GM21367 (cell line): Measurements from ENCODE around the gene FAM90A1.
"Not testable (repeated sequence)": the region's sequence is repeated elsewhere in the genome, so short reads cannot be mapped to it uniquely, and the experiment has no call there.

Experiments used
- ATAC-seq: cut with Tn5 transposase; IDR thresholded peaks from one replicate; pipeline ENCODE4 v1.9.1; 2021; ENCODE audit not compliant: unreplicated experiment

FAM90A1 gene, protein sequence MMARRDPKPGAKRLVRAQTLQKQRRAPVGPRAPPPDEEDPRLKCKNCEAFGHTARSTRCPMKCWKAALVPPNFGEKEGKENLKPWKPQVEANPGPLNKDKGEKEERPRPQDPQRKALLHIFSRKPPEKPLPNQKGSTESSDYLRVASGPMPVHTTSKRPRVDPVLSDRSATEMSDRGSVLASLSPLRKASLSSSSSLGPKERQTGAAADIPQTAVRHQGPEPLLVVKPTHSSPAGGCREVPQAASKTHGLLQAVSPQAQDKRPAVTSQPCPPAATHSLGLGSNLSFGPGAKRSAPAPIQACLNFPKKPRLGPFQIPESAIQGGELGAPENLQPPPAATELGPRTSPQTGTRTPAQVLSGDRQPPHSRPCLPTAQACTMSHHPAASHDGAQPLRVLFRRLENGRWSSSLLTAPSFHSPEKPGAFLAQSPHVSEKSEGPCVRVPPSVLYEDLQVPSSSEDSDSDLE

DNA sequence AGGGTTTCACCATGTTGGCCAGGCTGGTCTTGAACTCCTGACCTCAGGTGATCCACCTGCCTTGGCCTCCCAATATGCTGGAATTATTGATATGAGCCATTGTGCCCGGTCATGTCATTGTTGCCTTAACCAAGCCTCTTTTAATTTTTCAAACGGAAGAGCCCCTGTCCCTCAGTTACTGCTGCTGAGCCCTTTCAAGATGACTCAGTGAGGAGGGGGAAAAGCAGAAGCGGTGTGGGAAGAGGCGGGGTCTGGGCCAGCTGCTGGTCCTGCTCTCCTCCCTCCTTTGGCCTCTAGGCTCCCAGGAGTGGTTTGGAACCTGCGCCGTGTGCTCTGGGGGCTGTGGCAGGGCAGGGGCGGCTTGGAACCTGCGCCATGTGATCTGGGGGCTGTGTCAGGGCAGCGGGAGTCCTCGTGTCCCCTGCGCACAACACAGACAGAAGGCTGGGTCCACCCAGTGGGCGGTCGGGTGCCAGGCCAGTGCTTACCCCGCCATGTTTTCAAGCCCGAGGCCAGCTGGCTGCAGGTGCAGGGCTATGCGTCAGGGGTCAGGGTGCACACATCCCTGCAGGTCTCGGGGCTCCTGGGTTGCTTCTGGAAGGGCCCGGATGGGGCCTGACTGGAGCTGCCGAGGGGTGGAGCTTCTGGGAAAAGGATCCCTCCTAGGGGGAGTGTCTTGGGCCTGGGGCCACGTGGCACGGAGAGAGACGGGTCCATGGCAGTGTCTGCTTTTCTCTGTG, at the start of gene FAM90A1:
Gene FAM90A1 (minus strand): TSS at position 627 of the 740 bp plus-strand sequence. CDS start 2,786 bp downstream, outside the sequence.
- not testable (repeated sequence) for ATAC-seq

GRCh38 chr12:8276397-8276796, 49.0 kb upstream of the FAM90A1 start:
- ATAC-seq: not testable (repeated sequence)

DNA sequence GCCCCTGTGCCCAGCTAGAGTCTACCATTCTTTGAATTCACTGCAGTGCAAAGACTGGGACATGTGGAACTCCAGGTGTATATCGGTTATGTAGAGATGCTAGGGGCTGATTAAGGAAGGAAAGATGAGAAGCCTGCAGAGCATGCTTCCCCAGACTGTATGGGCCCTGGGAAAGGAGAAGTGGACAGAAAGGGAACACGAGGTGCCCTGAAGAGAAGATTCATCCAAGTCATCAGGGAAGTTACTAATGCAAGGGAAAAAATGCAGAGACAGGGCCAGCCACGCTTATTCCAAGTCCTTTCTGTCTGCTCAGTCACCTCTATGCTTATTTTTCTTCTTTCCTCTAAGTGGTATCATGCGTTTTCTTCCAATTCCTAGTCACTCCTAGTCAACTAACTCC, 39.3 kb upstream of the FAM90A1 start:
- not testable (repeated sequence) for ATAC-seq

GRCh38 chr12:8264236-8264635, 36.8 kb upstream of the FAM90A1 start:
- ATAC-seq: not testable (repeated sequence)

DNA sequence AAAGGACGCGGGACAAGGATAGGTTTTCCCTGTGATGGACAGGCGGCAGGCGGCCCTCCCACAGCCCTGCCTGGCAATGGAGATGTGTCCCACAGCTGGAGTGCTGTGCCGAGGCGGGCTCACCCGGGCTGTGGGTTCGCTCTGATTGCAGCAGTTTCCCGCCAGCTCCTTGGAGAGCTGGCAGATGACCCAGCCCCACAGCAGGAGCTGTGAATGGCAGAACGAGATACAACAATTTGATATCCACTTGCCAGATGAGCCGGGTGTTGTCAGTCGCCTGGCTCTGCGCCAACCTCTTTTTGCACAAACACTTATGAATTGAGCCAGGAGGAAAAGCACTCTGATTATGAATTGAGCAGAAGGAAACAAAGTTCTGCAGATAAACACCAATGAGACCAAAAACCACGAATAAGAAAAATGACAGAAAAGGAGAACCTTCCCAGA, 33.7 kb upstream of the FAM90A1 start:
- ATAC-seq: not testable (repeated sequence)

DNA sequence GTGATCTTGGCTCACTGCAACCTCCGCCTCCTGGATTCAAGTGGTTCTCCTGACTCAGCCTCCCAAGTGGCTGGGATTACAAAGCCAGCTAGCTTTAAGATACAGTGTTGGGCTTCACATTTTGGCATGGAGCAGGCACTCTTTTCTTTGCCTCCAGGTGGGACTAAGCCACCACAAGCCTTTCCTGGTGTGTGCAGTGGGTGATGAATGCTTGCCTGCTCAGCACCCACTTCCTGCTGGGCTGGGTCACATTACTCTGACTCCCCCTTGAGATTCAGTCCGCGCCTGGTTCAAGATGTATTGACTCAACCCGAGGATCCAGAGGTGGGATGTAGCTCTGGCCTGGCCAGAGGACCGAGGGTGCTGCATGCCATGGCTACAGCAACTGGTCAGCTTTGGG, 28.9 kb upstream of the FAM90A1 start:
- ATAC-seq: not testable (repeated sequence)

GRCh38 chr12:8254705-8255104, 27.3 kb upstream of the FAM90A1 start:
- not testable (repeated sequence) for ATAC-seq

DNA sequence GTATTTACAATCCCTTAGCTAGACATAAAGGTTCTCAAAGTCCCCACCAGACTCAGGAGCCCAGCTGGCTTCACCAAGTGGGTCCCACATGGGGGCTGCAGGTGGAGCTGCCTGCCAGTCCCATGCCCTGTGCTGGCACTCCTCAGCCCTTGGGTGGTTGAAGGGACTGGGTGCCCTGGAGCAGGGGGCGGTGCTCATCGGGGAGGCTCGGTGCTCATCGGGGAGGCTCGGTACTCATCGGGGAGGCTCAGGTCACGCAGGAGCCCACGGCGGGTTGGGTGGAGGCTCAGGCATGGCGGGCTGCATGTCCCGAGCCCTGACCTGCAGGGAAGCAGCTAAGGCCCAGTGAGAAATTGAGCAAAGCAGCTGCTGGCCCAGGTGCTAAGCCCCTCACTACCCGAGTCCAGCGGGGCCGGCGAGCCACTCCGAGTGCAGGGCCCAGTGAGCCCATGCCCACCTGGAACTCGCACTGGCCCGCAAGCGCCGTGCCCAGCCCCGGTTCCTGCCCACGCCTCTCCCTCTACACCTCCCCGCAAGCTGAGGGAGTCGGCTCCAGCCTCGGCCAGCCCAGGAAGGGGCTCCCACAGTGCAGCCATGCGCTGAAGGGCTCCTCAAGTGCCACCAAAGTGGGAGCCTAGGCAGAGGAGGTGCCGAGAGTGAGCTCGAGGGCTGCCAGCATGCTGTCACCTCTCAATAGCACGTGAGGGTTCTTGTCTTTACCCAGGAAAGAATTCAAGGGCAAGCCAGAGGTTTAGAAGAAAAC, 24.8 kb upstream of the FAM90A1 start:
- not testable (repeated sequence) for ATAC-seq

- not testable (repeated sequence) for ATAC-seq
These were observed 24.2 kb upstream of the FAM90A1 start for GRCh38 chr12:8251616-8252015.

DNA sequence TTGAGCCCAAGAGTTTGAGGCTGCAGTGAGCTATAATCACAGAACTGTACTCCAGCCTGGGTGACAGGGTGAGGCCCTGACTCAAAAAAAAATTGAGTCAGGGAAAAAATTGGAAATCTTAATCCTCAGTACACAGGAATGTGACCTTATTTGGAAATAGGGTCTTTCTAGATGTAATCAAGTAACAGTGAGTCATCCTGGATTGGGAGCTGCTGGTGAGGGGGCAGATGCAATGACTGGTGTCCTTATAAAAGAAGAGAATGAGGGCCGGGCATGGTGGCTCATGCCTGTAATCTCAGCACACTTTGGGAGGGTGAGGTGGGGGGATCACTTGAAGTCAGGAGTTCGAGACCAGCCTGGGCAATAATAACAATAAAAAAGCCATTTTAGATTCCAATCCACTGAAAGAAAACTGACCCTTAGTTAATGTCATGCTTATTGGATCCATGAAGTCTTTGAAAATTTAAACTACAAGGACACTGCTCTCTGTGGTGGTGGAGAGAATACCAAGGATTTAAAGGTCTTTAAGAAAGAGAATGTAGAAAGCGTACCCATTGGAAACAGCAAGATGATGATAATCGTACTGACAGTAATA, 19.6 kb upstream of the FAM90A1 start:
- not testable (repeated sequence) for ATAC-seq

GRCh38 chr12:8243682-8244161, 16.3 kb upstream of the FAM90A1 start:
- ATAC-seq: not testable (repeated sequence)

DNA sequence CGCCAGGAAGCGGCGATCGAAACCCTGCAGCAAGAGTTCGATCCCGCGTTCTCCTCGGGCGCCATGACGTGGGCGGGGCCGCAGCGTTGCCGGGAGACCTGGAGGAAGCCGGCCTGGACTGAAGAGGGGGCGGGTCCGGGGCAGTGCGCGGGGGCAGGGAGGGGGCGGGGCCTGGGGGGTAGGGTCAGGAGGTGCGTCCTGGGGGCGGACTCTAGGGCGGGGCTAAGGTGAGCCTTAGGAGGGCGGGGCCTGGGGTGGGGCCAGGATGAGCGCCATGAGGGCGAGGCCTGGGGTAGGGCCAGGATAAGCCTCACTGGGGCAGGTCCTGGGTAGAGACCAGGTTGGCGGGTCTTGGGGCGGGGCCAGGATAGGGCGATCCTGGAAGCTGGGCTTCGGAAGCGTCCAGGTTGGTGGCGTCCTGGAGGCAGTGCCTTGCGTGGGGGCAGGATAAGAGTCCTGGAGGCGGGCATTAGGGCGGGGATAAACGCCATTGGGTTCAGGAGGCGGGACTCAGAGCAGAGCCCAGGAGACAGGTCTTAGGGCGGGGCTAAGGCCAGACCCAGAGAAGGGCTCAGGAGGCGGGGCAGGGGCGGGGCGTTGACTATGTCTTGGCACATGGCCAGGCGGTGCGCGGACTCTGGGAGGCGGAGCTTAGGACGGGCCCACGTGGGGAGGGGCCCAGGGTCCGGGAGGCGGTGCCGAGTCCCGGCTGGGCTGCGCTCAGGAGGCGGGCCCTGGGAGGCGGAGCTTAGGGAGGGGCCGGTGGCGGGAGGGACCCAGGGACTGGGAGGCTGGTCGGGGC, 15.7 kb upstream of the FAM90A1 start:
- ATAC-seq: peak; percentile 62

DNA sequence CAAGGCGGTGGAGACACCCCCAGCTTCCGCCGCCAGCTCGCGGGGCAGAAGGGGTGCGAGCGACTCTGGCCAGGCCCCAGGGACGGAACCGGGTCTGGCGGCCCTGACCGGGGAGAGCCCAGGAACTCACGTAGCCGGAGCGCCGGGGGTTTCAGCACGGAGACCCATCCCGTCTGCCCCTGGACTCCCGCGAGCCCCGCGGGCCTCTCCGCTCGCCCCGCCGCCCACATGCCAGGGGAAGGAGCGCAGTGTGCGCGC, 15.1 kb upstream of the FAM90A1 start:
- ATAC-seq: not testable (repeated sequence)

- not testable (repeated sequence) for ATAC-seq
These were observed 14.7 kb upstream of the FAM90A1 start for GRCh38 chr12:8241917-8242621.

GRCh38 chr12:8240340-8241114, 13.1 kb upstream of the FAM90A1 start:
- ATAC-seq: not testable (repeated sequence)

- not testable (repeated sequence) for ATAC-seq
These were observed 9.6 kb upstream of the FAM90A1 start for GRCh38 chr12:8237031-8237430.

DNA sequence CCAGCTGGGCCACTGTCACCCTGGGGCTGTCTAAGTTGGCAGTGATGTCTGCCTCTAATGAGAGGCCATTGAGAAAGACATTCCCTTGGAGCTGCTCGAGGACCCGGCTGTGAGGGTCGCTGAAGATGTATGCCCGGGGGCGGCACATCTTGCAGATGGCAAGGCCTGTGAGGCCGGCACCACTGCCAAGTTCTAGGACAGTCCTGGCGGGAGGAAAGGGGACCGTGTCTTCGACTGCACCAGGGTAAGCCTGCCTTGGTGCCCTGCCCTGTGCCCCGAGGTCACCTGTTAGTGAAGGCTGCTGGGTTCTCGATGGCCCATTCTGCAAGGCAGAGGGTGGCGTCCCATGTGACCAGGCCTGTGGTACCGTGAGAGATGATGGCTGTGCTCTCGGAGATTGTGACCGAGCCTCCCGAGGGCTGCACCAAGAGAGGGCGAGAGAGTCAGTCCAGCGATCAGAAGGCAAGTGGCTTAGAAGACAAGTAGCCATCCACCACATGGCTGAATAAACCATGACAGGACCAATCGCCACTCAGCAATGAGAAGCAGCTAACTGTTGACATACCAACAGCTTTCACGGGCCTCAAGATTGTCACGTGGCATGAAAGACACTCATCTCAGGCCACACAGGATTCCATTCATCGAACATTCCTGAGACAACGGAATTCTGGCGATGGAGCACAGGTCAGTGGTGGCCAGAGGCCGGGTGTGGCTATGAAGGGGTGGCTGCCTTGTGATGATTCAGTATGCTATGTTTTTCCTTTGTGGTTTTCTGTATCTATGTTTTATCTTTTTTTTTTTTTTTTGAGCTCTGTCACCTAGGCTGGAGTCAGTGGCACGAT, 8.1 kb upstream of the FAM90A1 start:
- not testable (repeated sequence) for ATAC-seq

DNA sequence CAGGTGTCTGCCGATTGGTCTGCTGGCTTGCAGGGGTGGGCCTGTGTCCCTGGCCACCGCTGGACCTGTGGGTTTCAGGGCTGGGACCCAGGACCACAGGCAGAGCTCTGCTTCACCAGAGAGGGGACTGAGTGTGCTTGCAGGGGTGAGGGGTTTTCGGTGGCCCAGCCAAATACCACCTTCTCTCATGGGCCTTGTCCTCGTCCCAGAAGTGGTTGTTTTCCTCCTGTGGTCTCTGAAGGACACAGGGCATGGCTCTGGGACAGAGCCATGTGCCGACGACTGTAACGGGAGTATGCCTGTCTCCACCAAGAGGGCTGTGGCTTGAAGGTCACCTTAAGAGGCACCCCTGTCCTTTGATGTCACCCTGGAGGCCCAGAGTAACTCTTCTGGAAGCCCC, 7.3 kb upstream of the FAM90A1 start:
- not testable (repeated sequence) for ATAC-seq
